Transverse colon (tissue), 3 donors: ENCODE data around the gene EAF2.

Source experiments
- POLR2A ChIP-seq: fragments of 450-650 bp; IDR thresholded peaks from one replicate; pipeline ENCODE4 v1.6.1; 2016; ENCODE audit warnings: antibody characterized with exemption, mild to moderate bottlenecking, moderate library complexity
- TF ChIP-seq, protein P1 (sequence below), 5 experiments: fragments of 200-600 bp in 3 of 5; fragments of 450-650 bp in 2 of 5; sonication (generic) in 3 of 5; IDR thresholded peaks; 1 replicate in 2 of 5; 2 replicates in 3 of 5; pipeline ENCODE4 v1.5.1; 2016 to 2017; ENCODE audit warnings: antibody characterized with exemption in 5 of 5, inconsistent platforms in 3 of 5, mild to moderate bottlenecking in 2 of 5, moderate library complexity in 1 of 5

DNA sequence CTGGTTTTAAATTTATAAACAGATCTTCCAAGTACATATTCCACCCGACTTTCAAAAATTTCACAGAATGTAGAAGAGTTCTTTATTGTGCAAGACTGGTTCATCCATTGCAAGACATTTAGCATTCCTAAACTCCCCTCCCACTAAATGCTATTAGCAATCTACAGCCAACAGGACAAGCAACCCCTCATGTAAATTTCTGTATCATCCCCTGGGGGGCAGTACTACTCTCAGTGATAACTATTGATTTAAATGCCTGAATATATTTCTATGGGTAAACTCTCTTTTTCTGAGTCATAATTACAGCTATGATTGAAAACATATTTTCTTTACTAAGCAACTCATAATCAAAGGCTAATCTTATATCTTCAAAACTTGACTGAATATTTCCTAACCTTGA lies 48.5 kb downstream of the EAF2 start:
- TF ChIP-seq, protein P1, sequence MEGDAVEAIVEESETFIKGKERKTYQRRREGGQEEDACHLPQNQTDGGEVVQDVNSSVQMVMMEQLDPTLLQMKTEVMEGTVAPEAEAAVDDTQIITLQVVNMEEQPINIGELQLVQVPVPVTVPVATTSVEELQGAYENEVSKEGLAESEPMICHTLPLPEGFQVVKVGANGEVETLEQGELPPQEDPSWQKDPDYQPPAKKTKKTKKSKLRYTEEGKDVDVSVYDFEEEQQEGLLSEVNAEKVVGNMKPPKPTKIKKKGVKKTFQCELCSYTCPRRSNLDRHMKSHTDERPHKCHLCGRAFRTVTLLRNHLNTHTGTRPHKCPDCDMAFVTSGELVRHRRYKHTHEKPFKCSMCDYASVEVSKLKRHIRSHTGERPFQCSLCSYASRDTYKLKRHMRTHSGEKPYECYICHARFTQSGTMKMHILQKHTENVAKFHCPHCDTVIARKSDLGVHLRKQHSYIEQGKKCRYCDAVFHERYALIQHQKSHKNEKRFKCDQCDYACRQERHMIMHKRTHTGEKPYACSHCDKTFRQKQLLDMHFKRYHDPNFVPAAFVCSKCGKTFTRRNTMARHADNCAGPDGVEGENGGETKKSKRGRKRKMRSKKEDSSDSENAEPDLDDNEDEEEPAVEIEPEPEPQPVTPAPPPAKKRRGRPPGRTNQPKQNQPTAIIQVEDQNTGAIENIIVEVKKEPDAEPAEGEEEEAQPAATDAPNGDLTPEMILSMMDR (IDR thresholded peaks at IDR 0.05), result peak; percentile 22 to 46 (median 35)
- no peak for TF ChIP-seq POLR2A
